Measurements from ENCODE around the gene C5orf46.

C5orf46 gene

GRCh38 chr5:147857302-147858129 lies 48.8 kb downstream of the C5orf46 start:
- Mint-ChIP-seq H3K9me3 (no peaks in the 10 kb centered on the region), H3K4me3 (no peak overlapping the region), H3K27me3 (peaks cover 22% of the 10 kb centered on the region), H3K36me3 (ENCODE audit: low read depth) (no peaks in the 10 kb centered on the region), H3K27ac (no peak overlapping the region), H3K4me1 (ENCODE audit: low read depth) (no peaks in the 10 kb centered on the region)

- no peaks in the 10 kb centered on the region for H3K9me3 Mint-ChIP-seq
- no peak overlapping the region for H3K4me3 Mint-ChIP-seq
Observed at GRCh38 chr5:147856801-147857200, 49.5 kb downstream of the C5orf46 start.

GRCh38 chr5:147855774-147856069 lies 50.6 kb downstream of the C5orf46 start:
- H3K27me3 Mint-ChIP-seq = peaks cover 25% of the 10 kb centered on the region
- H3K9me3 Mint-ChIP-seq = no peaks in the 10 kb centered on the region
- no peak overlapping the region for H3K4me3 Mint-ChIP-seq
- H3K27ac Mint-ChIP-seq = no peak overlapping the region
- H3K4me1 Mint-ChIP-seq (ENCODE audit: low read depth) = no peaks in the 10 kb centered on the region
- no peaks in the 10 kb centered on the region for H3K36me3 Mint-ChIP-seq (ENCODE audit: low read depth)

More at GRCh38 chr5:147856801-147857200, 49.5 kb downstream of the C5orf46 start:
- Mint-ChIP-seq H3K4me1 (ENCODE audit: low read depth) (no peaks in the 10 kb centered on the region), H3K27me3 (peaks cover 25% of the 10 kb centered on the region), H3K36me3 (ENCODE audit: low read depth) (no peaks in the 10 kb centered on the region), H3K27ac (no peak overlapping the region)

- H3K36me3 Mint-ChIP-seq (ENCODE audit: low read depth) = no peaks in the 10 kb centered on the region
- peaks cover 25% of the 10 kb centered on the region for H3K27me3 Mint-ChIP-seq
- no peaks in the 10 kb centered on the region for H3K9me3 Mint-ChIP-seq
- no peaks in the 10 kb centered on the region for H3K4me1 Mint-ChIP-seq (ENCODE audit: low read depth)
- no peak overlapping the region for H3K27ac Mint-ChIP-seq
- H3K4me3 Mint-ChIP-seq = no peak overlapping the region
Observed at GRCh38 chr5:147854894-147855773, 51.2 kb downstream of the C5orf46 start.

GRCh38 chr5:147854331-147854730 lies 52.0 kb downstream of the C5orf46 start:
- no peak overlapping the region for H3K27ac Mint-ChIP-seq

GRCh38 chr5:147853372-147853987 lies 52.9 kb downstream of the C5orf46 start:
- H3K27ac Mint-ChIP-seq = no peak overlapping the region
- H3K4me3 Mint-ChIP-seq = no peak overlapping the region

More at GRCh38 chr5:147854331-147854730, 52.0 kb downstream of the C5orf46 start:
- Mint-ChIP-seq H3K4me1 (ENCODE audit: low read depth) (no peaks in the 10 kb centered on the region), H3K27me3 (peaks cover 27% of the 10 kb centered on the region), H3K9me3 (no peaks in the 10 kb centered on the region), H3K4me3 (no peak overlapping the region), H3K36me3 (ENCODE audit: low read depth) (no peaks in the 10 kb centered on the region)

GRCh38 chr5:147852365-147852764 lies 54.0 kb downstream of the C5orf46 start:
- no peaks in the 10 kb centered on the region for H3K36me3 Mint-ChIP-seq (ENCODE audit: low read depth)
- H3K9me3 Mint-ChIP-seq = no peaks in the 10 kb centered on the region
- H3K27ac Mint-ChIP-seq = no peak overlapping the region
- H3K27me3 Mint-ChIP-seq = peaks cover 31% of the 10 kb centered on the region
- H3K4me1 Mint-ChIP-seq (ENCODE audit: low read depth) = no peaks in the 10 kb centered on the region
- no peak overlapping the region for H3K4me3 Mint-ChIP-seq

More at GRCh38 chr5:147853372-147853987, 52.9 kb downstream of the C5orf46 start:
- Mint-ChIP-seq H3K36me3 (ENCODE audit: low read depth) (no peaks in the 10 kb centered on the region), H3K9me3 (no peaks in the 10 kb centered on the region), H3K27me3 (peaks cover 30% of the 10 kb centered on the region), H3K4me1 (ENCODE audit: low read depth) (no peaks in the 10 kb centered on the region)

GRCh38 chr5:147851578-147851977 lies 54.8 kb downstream of the C5orf46 start:
- H3K4me3 Mint-ChIP-seq = no peak overlapping the region
- H3K27me3 Mint-ChIP-seq = peaks cover 31% of the 10 kb centered on the region
- no peaks in the 10 kb centered on the region for H3K9me3 Mint-ChIP-seq
- H3K36me3 Mint-ChIP-seq (ENCODE audit: low read depth) = no peaks in the 10 kb centered on the region
- no peak overlapping the region for H3K27ac Mint-ChIP-seq
- H3K4me1 Mint-ChIP-seq (ENCODE audit: low read depth) = no peaks in the 10 kb centered on the region

- H3K27ac Mint-ChIP-seq = no peak overlapping the region
Observed at GRCh38 chr5:147849226-147849625, 57.1 kb downstream of the C5orf46 start.

GRCh38 chr5:147845618-147846017 lies 60.7 kb downstream of the C5orf46 start:
- H3K4me3 Mint-ChIP-seq = no peak overlapping the region
- no peaks in the 10 kb centered on the region for H3K9me3 Mint-ChIP-seq
- no peak overlapping the region for H3K27ac Mint-ChIP-seq
- no peaks in the 10 kb centered on the region for H3K4me1 Mint-ChIP-seq (ENCODE audit: low read depth)
- H3K36me3 Mint-ChIP-seq (ENCODE audit: low read depth) = no peaks in the 10 kb centered on the region
- H3K27me3 Mint-ChIP-seq = peaks cover 43% of the 10 kb centered on the region

More at GRCh38 chr5:147849226-147849625, 57.1 kb downstream of the C5orf46 start:
- Mint-ChIP-seq H3K9me3 (no peaks in the 10 kb centered on the region), H3K36me3 (ENCODE audit: low read depth) (no peaks in the 10 kb centered on the region), H3K4me3 (no peak overlapping the region), H3K27me3 (peaks cover 26% of the 10 kb centered on the region), H3K4me1 (ENCODE audit: low read depth) (no peaks in the 10 kb centered on the region)

- no peak overlapping the region for H3K27ac Mint-ChIP-seq
- no peaks in the 10 kb centered on the region for H3K4me1 Mint-ChIP-seq (ENCODE audit: low read depth)
- H3K4me3 Mint-ChIP-seq = no peak overlapping the region
- no peaks in the 10 kb centered on the region for H3K36me3 Mint-ChIP-seq (ENCODE audit: low read depth)
- no peaks in the 10 kb centered on the region for H3K9me3 Mint-ChIP-seq
- peaks cover 46% of the 10 kb centered on the region for H3K27me3 Mint-ChIP-seq
Observed at GRCh38 chr5:147844846-147845245, 61.5 kb downstream of the C5orf46 start.

- Mint-ChIP-seq H3K9me3 (no peaks in the 10 kb centered on the region), H3K4me1 (ENCODE audit: low read depth) (no peaks in the 10 kb centered on the region), H3K4me3 (no peak overlapping the region), H3K27me3 (peaks cover 42% of the 10 kb centered on the region), H3K36me3 (ENCODE audit: low read depth) (no peaks in the 10 kb centered on the region), H3K27ac (no peak overlapping the region)
Observed at GRCh38 chr5:147842869-147843268, 63.5 kb downstream of the C5orf46 start.

Data from stimulated activated naive CD8-positive, alpha-beta T cell treated with anti-CD3 and anti-CD28 coated beads, Interleukin-15, Interleukin-2, amounts not matched to agents 100 ng/mL and 50 ng/mL, for 24 hours (primary cell).